ENCODE results near the gene LIX1L. TPM values are rescaled to one million over a fixed set of nuclear protein-coding genes. Genes with fewer than 3 reads are reported as not detected.
A peak's percentile ranks its signal among the peaks of the same experiment; 100 is the strongest.

Gene LIX1L
- total RNA-seq, 1 donor from 2014 or later, result 4.5 TPM

GRCh38 chr1:145993618-145994390, 36.0 kb upstream of the LIX1L start:
- no peak for TF ChIP-seq CTCF (IDR thresholded peaks at IDR 0.05; ENCODE audit: unreplicated experiment)
- peaks cover 25% of the 10 kb centered on the region for H3K36me3 Mint-ChIP-seq (ENCODE audit: insufficient read depth)
- H3K4me1 Mint-ChIP-seq (ENCODE audit: low read depth), result peaks cover 38% of the 10 kb centered on the region
- no peaks in the 10 kb centered on the region for H3K9me3 Mint-ChIP-seq (ENCODE audit: low read depth)
- no peak for DNase-seq (ENCODE audit: low spot score, unreplicated experiment)
- peak overlapping the region; percentile 94 for H3K4me3 Mint-ChIP-seq (ENCODE audit: low read depth)
- H3K27me3 Mint-ChIP-seq, result no peaks in the 10 kb centered on the region
- H3K27ac Mint-ChIP-seq, result peak overlapping the region; percentile 85

- peaks cover 25% of the 10 kb centered on the region for H3K36me3 Mint-ChIP-seq (ENCODE audit: insufficient read depth)
- no peak for TF ChIP-seq CTCF (IDR thresholded peaks at IDR 0.05; ENCODE audit: unreplicated experiment)
- DNase-seq (ENCODE audit: low spot score, unreplicated experiment), result no peak
- H3K27ac Mint-ChIP-seq, result no peak overlapping the region
- no peak overlapping the region for H3K4me3 Mint-ChIP-seq (ENCODE audit: low read depth)
- no peaks in the 10 kb centered on the region for H3K9me3 Mint-ChIP-seq (ENCODE audit: low read depth)
- peaks cover 37% of the 10 kb centered on the region for H3K4me1 Mint-ChIP-seq (ENCODE audit: low read depth)
- no peaks in the 10 kb centered on the region for H3K27me3 Mint-ChIP-seq
Observed at GRCh38 chr1:145992958-145993617, 35.3 kb upstream of the LIX1L start.

GRCh38 chr1:145992502-145992936, 34.7 kb upstream of the LIX1L start:
- peaks cover 31% of the 10 kb centered on the region for H3K4me1 Mint-ChIP-seq (ENCODE audit: low read depth)
- no peak overlapping the region for H3K4me3 Mint-ChIP-seq (ENCODE audit: low read depth)
- no peak overlapping the region for H3K27ac Mint-ChIP-seq
- no peak for TF ChIP-seq CTCF (IDR thresholded peaks at IDR 0.05; ENCODE audit: unreplicated experiment)
- H3K9me3 Mint-ChIP-seq (ENCODE audit: low read depth), result no peaks in the 10 kb centered on the region
- DNase-seq (ENCODE audit: low spot score, unreplicated experiment), result no peak
- no peaks in the 10 kb centered on the region for H3K27me3 Mint-ChIP-seq
- peaks cover 25% of the 10 kb centered on the region for H3K36me3 Mint-ChIP-seq (ENCODE audit: insufficient read depth)

- Mint-ChIP-seq H3K27me3 (no peaks in the 10 kb centered on the region), H3K9me3 (ENCODE audit: low read depth) (no peaks in the 10 kb centered on the region), H3K27ac (no peak overlapping the region), H3K4me1 (ENCODE audit: low read depth) (peaks cover 25% of the 10 kb centered on the region), H3K36me3 (ENCODE audit: insufficient read depth) (peaks cover 25% of the 10 kb centered on the region), H3K4me3 (ENCODE audit: low read depth) (no peak overlapping the region)
- TF ChIP-seq CTCF (IDR thresholded peaks at IDR 0.05; ENCODE audit: unreplicated experiment), result no peak
- DNase-seq (ENCODE audit: low spot score, unreplicated experiment), result no peak
Observed at GRCh38 chr1:145991735-145992412, 34.1 kb upstream of the LIX1L start.

GRCh38 chr1:145990249-145990855, 32.5 kb upstream of the LIX1L start:
- H3K27me3 Mint-ChIP-seq, result no peaks in the 10 kb centered on the region
- H3K4me1 Mint-ChIP-seq (ENCODE audit: low read depth), result peaks cover 21% of the 10 kb centered on the region
- TF ChIP-seq CTCF (IDR thresholded peaks at IDR 0.05; ENCODE audit: unreplicated experiment), result no peak
- H3K27ac Mint-ChIP-seq, result no peak overlapping the region
- H3K36me3 Mint-ChIP-seq (ENCODE audit: insufficient read depth), result peaks cover 25% of the 10 kb centered on the region
- no peak for DNase-seq (ENCODE audit: low spot score, unreplicated experiment)
- H3K9me3 Mint-ChIP-seq (ENCODE audit: low read depth), result no peaks in the 10 kb centered on the region
- no peak overlapping the region for H3K4me3 Mint-ChIP-seq (ENCODE audit: low read depth)

Measured in progenitor cell of endocrine pancreas (in vitro differentiated cells).